H1 (cell line): Measurements from ENCODE around the gene SOX15. TPM values are rescaled to one million over a fixed set of nuclear protein-coding genes. Genes with fewer than 3 reads are reported as not detected.
A peak's percentile ranks its signal among the peaks of the same experiment; 100 is the strongest.

Experiments used
- CTCF ChIA-PET: fragments of 300-600 bp; sonication (Branson Sonifier 250); formaldehyde crosslinking; loops from one replicate; lab custom pipeline; 2021; ENCODE audit not compliant: partially characterized antibody; lab: Charles Lee
- POLR2A ChIA-PET: fragments of 300-600 bp; sonication (Branson Sonifier 250); formaldehyde crosslinking; loops from one replicate; lab custom pipeline; 2021; ENCODE audit warnings: inconsistent platforms; ENCODE audit not compliant: partially characterized antibody; lab: Charles Lee
- DNase-seq, 2 experiments: peaks; one replicate each; pipeline versions ENCODE4 v3.0.0 to v3.0.0-alpha.2; 2010 to 2022; ENCODE audit warnings: low spot score in 2 of 2, low read depth in 1 of 2, mixed read lengths in 1 of 2
- FAIRE-seq: peaks from 2 replicates; lab custom pipeline; 2011; peaks lifted over from hg19 to GRCh38; lab: Jason Lieb, UNC
- H2AFZ ChIP-seq: 2 replicates; pipeline ENCODE4 v1.8.1; 2012; ENCODE audit warnings: low read length, inconsistent platforms
- H2AK5ac ChIP-seq: 2 replicates; pipeline ENCODE4 v1.6.1; 2013; ENCODE audit warnings: low read depth, low read length
- H2BK120ac ChIP-seq: replicated peaks from 2 replicates; pipeline ENCODE3; 2013; ENCODE audit warnings: low read depth, low read length, inconsistent platforms
- H2BK12ac ChIP-seq: 2 replicates; pipeline ENCODE4 v1.6.1; 2013; ENCODE audit warnings: low read depth, low read length
- H2BK15ac ChIP-seq: 2 replicates; pipeline ENCODE4 v1.6.1; 2013; ENCODE audit warnings: low read length
- H2BK20ac ChIP-seq: 2 replicates; pipeline ENCODE4 v1.6.1; 2013; ENCODE audit warnings: low read length
- H2BK5ac ChIP-seq: 2 replicates; pipeline ENCODE4 v1.6.1; 2013; ENCODE audit warnings: low read depth, low read length
- H3K14ac ChIP-seq: 2 replicates; pipeline ENCODE4 v1.6.1; 2013; ENCODE audit warnings: inconsistent platforms; ENCODE audit not compliant: insufficient read length
- H3K18ac ChIP-seq: 2 replicates; pipeline ENCODE4 v1.6.1; 2013; ENCODE audit warnings: low read length; ENCODE audit errors: extremely low read depth
- H3K23ac ChIP-seq: 2 replicates; pipeline ENCODE4 v1.6.1; 2013; ENCODE audit warnings: inconsistent platforms; ENCODE audit not compliant: insufficient read length
- H3K23me2 ChIP-seq: 2 replicates; pipeline ENCODE4 v1.6.1; 2013; ENCODE audit warnings: low read depth, low read length
- H3K27ac ChIP-seq: 2 replicates; pipeline ENCODE4 v1.6.1; 2011; ENCODE audit warnings: low read depth, low read length, inconsistent platforms
- H3K27me3 ChIP-seq, 4 experiments: replicated peaks in 1 of 4; 1 replicate in 1 of 4; 2 replicates in 3 of 4; pipeline versions ENCODE4 v1.6.1 to v1.8.1; 2011 to 2013; ENCODE audit warnings: low read length in 3 of 4, mild to moderate bottlenecking in 3 of 4, inconsistent platforms in 2 of 4, mixed read lengths in 2 of 4, moderate library complexity in 1 of 4; ENCODE audit not compliant: control insufficient read depth in 3 of 4, insufficient read depth in 3 of 4; ENCODE audit errors: extremely low read depth in 1 of 4
- H3K36me3 ChIP-seq, 4 experiments: 2 replicates each; pipeline versions ENCODE4 v1.6.1 to v1.8.1; 2011 to 2013; ENCODE audit warnings: mild to moderate bottlenecking in 4 of 4, low read length in 3 of 4, moderate library complexity in 2 of 4, control low read depth in 1 of 4, inconsistent platforms in 1 of 4; ENCODE audit not compliant: insufficient read depth in 4 of 4, control insufficient read depth in 2 of 4
- H3K4ac ChIP-seq: replicated peaks from 2 replicates; pipeline ENCODE3; 2013; ENCODE audit warnings: low read length, low read depth, mixed read lengths, inconsistent platforms; ENCODE audit not compliant: insufficient read length
- H3K4me1 ChIP-seq, 4 experiments: replicated peaks in 1 of 4; 1 replicate in 1 of 4; 2 replicates in 3 of 4; pipeline versions ENCODE4 v1.6.1 to v1.8.1; 2011 to 2013; ENCODE audit warnings: low read length in 3 of 4, inconsistent platforms in 2 of 4, mixed read lengths in 1 of 4; ENCODE audit not compliant: insufficient read depth in 4 of 4, control insufficient read depth in 3 of 4
- H3K4me2 ChIP-seq, 2 experiments: 2 replicates each; pipeline versions ENCODE4 v1.6.1 to v1.8.1; 2011 to 2013; ENCODE audit warnings: low read depth in 2 of 2, low read length in 2 of 2, control low read depth in 1 of 2, inconsistent platforms in 1 of 2, mild to moderate bottlenecking in 1 of 2; ENCODE audit not compliant: insufficient read depth in 1 of 2
- H3K4me3 ChIP-seq, 4 experiments: fragments of 200-600, 300-600 bp in 1 of 4; sonication (generic), shearing (Covaris generic), sonication (Bioruptor Twin) in 1 of 4; 2 replicates each; pipeline versions ENCODE4 v1.5.1 to v1.8.1; 2011 to 2016; ENCODE audit warnings: low read length in 4 of 4, low read depth in 3 of 4, control low read depth in 2 of 4, inconsistent platforms in 2 of 4, mild to moderate bottlenecking in 2 of 4, mixed read lengths in 1 of 4, moderate library complexity in 1 of 4; ENCODE audit not compliant: insufficient read depth in 2 of 4; ENCODE audit errors: extremely low read depth in 1 of 4
- H3K56ac ChIP-seq: replicated peaks from 2 replicates; pipeline ENCODE3; 2013; ENCODE audit warnings: low read depth, mild to moderate bottlenecking, mixed read lengths, low read length, inconsistent platforms; ENCODE audit not compliant: insufficient read length
- H3K79me1 ChIP-seq: 2 replicates; pipeline ENCODE4 v1.6.1; 2013; ENCODE audit warnings: low read depth, low read length, control low read depth
- H3K79me2 ChIP-seq, 2 experiments: 2 replicates each; pipeline versions ENCODE4 v1.6.1 to v1.8.1; 2012 to 2013; ENCODE audit warnings: low read length in 2 of 2, mild to moderate bottlenecking in 2 of 2, inconsistent platforms in 1 of 2; ENCODE audit not compliant: insufficient read depth in 2 of 2, control insufficient read depth in 1 of 2
- H3K9ac ChIP-seq, 4 experiments: replicated peaks in 1 of 4; 1 replicate in 1 of 4; 2 replicates in 3 of 4; pipeline versions ENCODE4 v1.6.1 to v1.8.1; 2011 to 2013; ENCODE audit warnings: low read depth in 3 of 4, low read length in 3 of 4, control low read depth in 2 of 4, mild to moderate bottlenecking in 2 of 4, moderate library complexity in 2 of 4, inconsistent platforms in 1 of 4; ENCODE audit errors: extremely low read depth in 1 of 4
- H3K9me3 ChIP-seq, 2 experiments: 2 replicates each; pipeline versions ENCODE4 v1.6.1 to v1.8.1; 2012 to 2013; ENCODE audit warnings: mild to moderate bottlenecking in 2 of 2, moderate library complexity in 2 of 2, control low read depth in 1 of 2, inconsistent platforms in 1 of 2, low read depth in 1 of 2, low read length in 1 of 2, mixed read lengths in 1 of 2; ENCODE audit not compliant: insufficient read depth in 2 of 2
- H4K20me1 ChIP-seq, 2 experiments: replicated peaks in 1 of 2; 2 replicates each; pipeline versions ENCODE3 to v1.8.1; 2011 to 2013; ENCODE audit warnings: inconsistent platforms in 2 of 2, low read length in 2 of 2, mild to moderate bottlenecking in 1 of 2; ENCODE audit not compliant: insufficient read depth in 2 of 2, control insufficient read depth in 1 of 2
- H4K5ac ChIP-seq: 2 replicates; pipeline ENCODE4 v1.6.1; 2013; ENCODE audit warnings: low read length, low read depth, mixed read lengths, inconsistent platforms; ENCODE audit not compliant: insufficient read length
- H4K8ac ChIP-seq: 2 replicates; pipeline ENCODE4 v1.8.0; 2013; ENCODE audit warnings: mild to moderate bottlenecking, moderate library complexity, low read length, inconsistent platforms; ENCODE audit not compliant: insufficient read depth; ENCODE audit errors: extremely low read depth
- H4K91ac ChIP-seq: replicated peaks from 2 replicates; pipeline ENCODE3; 2013; ENCODE audit warnings: low read length, mixed read lengths, inconsistent platforms; ENCODE audit not compliant: insufficient read length
- CBX8 ChIP-seq: fragments of 300-800, 300-1000 bp; sonication (generic); IDR thresholded peaks from 2 replicates; pipeline ENCODE4 v1.7.1; 2016; ENCODE audit warnings: low read depth, low read length, borderline replicate concordance
- KDM1A ChIP-seq: fragments of 200-600, 300-600 bp; sonication (generic); IDR thresholded peaks from 2 replicates; pipeline ENCODE4 v1.7.1; 2016; ENCODE audit warnings: mild to moderate bottlenecking, low read length, borderline replicate concordance
- POLR2A ChIP-seq, 2 experiments: IDR thresholded peaks; 1 replicate in 1 of 2; 2 replicates in 1 of 2; pipeline ENCODE4 v1.6.1; 2011; ENCODE audit warnings: low read depth in 2 of 2, low read length in 2 of 2, mild to moderate bottlenecking in 2 of 2; ENCODE audit errors: control extremely low read depth in 1 of 2
- POLR2AphosphoS5 ChIP-seq: IDR thresholded peaks from 2 replicates; pipeline ENCODE4 v1.6.1; 2011; ENCODE audit warnings: low read depth, low read length
- RFX5 ChIP-seq: IDR thresholded peaks from 2 replicates; pipeline ENCODE4 v1.6.1; 2011; ENCODE audit warnings: low read depth, low read length, improper control_type of control experiment, borderline replicate concordance
- RNF2 ChIP-seq: fragments of 200-900, 300-1000 bp; sonication (generic); IDR thresholded peaks from 2 replicates; pipeline ENCODE4 v1.7.1; 2016; ENCODE audit warnings: borderline replicate concordance, low read depth, mild to moderate bottlenecking, antibody characterized with exemption, low read length; ENCODE audit not compliant: poor library complexity, severe bottlenecking; ENCODE audit errors: missing control alignments
- ZNF274 ChIP-seq: IDR thresholded peaks from 2 replicates; pipeline ENCODE4 v1.7.0; 2012; ENCODE audit warnings: low read length, borderline replicate concordance; ENCODE audit errors: extremely low read depth
- WGBS, 2 experiments: shearing (Covaris generic) in 1 of 2; methylation state at CpG; one replicate each; pipeline versions ENCODE4 v1.1.6 to v1.1.7; 2013 to 2015; ENCODE audit warnings: low lambda C conversion rate in 2 of 2, mixed read lengths in 2 of 2, inconsistent platforms in 1 of 2, low coverage in 1 of 2, missing lambda C conversion rate in 1 of 2; ENCODE audit not compliant: insufficient replicate concordance in 2 of 2, insufficient coverage in 1 of 2, insufficient read length in 1 of 2; ENCODE audit errors: extremely low coverage in 1 of 2, missing lambda C conversion rate in 1 of 2; 5-methylcytosine and 5-hydroxymethylcytosine counted together
- polyA plus RNA-seq, 7 experiments: library from polyadenylated mRNA; depleted of rRNA in 3 of 7; stranded (reverse) in 5 of 7; unstranded in 2 of 7; fragments of >200 nt in 5 of 7; fragments of 200-250 nt in 2 of 7; gene quantifications; 1 replicate in 5 of 7; 2 replicates in 1 of 7; 4 replicates in 1 of 7; pipeline versions ENCODE4 v1.2.1 to v1.2.3, GENCODE V29; 2011 to 2013; ENCODE audit warnings: missing spikeins in 2 of 7, mixed read lengths in 2 of 7
- total RNA-seq: library from RNA; stranded (reverse); fragmentation: NEBNext Ultra II Directional; extraction: Animal tissue kit (Norgen Biotek cat#: 25700); gene quantifications from 2 replicates; pipeline ENCODE4 v1.2.1, GENCODE V29; 2021
- TF ChIP-seq, protein P1 (sequence below): IDR thresholded peaks from 2 replicates; pipeline ENCODE4 v1.6.1; 2011; ENCODE audit warnings: low read length, improper control_type of control experiment

SOX15 gene
- total and polyA plus RNA-seq, 2 of the 8 experiments (the other 6 are each of a cell fraction or from before 2014, with no cell fraction given) = 14.3 to 26.8 TPM

- Histone ChIP-seq H3K14ac (no peak within 1 kb of the TSS), H3K27me3 (no peaks in the 10 kb centered on the region), H2BK120ac (no peak within 1 kb of the TSS), H3K4me2 (no peak within 1 kb of the TSS), H3K79me2 (peaks cover 0 to 3% of the 10 kb centered on the region in 2 experiments; a peak in 1 of 4 replicates), H3K79me1 (peaks cover 2% of the 10 kb centered on the region; the same call in 1 of the 2 replicates), H2AFZ (no peak within 1 kb of the TSS), H3K9ac (no peak within 1 kb of the TSS), H4K5ac (no peak within 1 kb of the TSS), H3K27ac (no peak within 1 kb of the TSS), H3K23me2 (peaks cover 8% of the 10 kb centered on the region), H2BK5ac (no peak within 1 kb of the TSS), H3K4me3 (no peak within 1 kb of the TSS), H3K9me3 (no peaks in the 10 kb centered on the region), H3K23ac (no peak within 1 kb of the TSS), H2BK20ac (no peak within 1 kb of the TSS), H4K8ac (no peak within 1 kb of the TSS), H3K4ac (no peak within 1 kb of the TSS), H4K20me1 (no peaks in the 10 kb centered on the region), H3K36me3 (peaks cover 0 to 4% (median 0%) of the 10 kb centered on the region in 4 experiments; a peak in 1 of 8 replicates), H3K4me1 (peaks cover 3 to 16% (median 4%) of the 10 kb centered on the region in 4 experiments; a peak in 5 of 7 replicates), H4K91ac (no peak within 1 kb of the TSS), H2BK12ac (0 out of 2 replicates have a peak within 1 kb of the TSS, but pooled peaks have one; percentile 9), H3K56ac (no peak within 1 kb of the TSS), H2AK5ac (no peak within 1 kb of the TSS), H3K18ac (no peak within 1 kb of the TSS), H2BK15ac (no peak within 1 kb of the TSS)
- FAIRE-seq (no peak), DNase-seq (no peak)
- ChIA-PET POLR2A (interaction anchor here (0.6 to 79.4 kb wide), 5 partner anchors 14 to 165 kb away, joined by 4 to 2272 read pairs (median 5); partner anchors contain the start of genes ATP1B2, TP53 and WRAP53), CTCF (interaction anchor here (0.7 to 15.7 kb wide), 8 partner anchors 12 to 558 kb away, joined by 3 to 332 read pairs (median 89); partner anchors contain the start of genes ATP1B2, DNAH2, FXR2 and TP53)
- WGBS, 2 experiments = 92% methylated on average over 13 of the region's 13 CpGs; no CpG with 5 or more reads in 1 of the 2 experiments
- TF ChIP-seq POLR2A (IDR thresholded peaks at IDR 0.05; ENCODE audit: control extremely low read depth in 1 of 2, low read depth in 2 of 2, low read length in 2 of 2) (no peak), RNF2 (no peak), ZNF274 (no peak), CBX8 (no peak), KDM1A (no peak), POLR2AphosphoS5 (no peak), RFX5 (no peak)
- TF ChIP-seq, protein P1, sequence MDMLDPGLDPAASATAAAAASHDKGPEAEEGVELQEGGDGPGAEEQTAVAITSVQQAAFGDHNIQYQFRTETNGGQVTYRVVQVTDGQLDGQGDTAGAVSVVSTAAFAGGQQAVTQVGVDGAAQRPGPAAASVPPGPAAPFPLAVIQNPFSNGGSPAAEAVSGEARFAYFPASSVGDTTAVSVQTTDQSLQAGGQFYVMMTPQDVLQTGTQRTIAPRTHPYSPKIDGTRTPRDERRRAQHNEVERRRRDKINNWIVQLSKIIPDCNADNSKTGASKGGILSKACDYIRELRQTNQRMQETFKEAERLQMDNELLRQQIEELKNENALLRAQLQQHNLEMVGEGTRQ = no peak
Measured at GRCh38 chr17:7629939-7630571, 40.2 kb upstream of the SOX15 start, which contains the start of gene SHBG. Gene SHBG (plus strand): TSS chr17:7630135. CDS start chr17:7630173, 38 bp downstream.
